OCI-LY3 (cell line): Measurements from ENCODE around the gene IRX4.

Experiments used
- EZH2phosphoT487 ChIP-seq: fragments of 200-600 bp; shearing (Covaris generic); IDR thresholded peaks from 2 replicates; pipeline ENCODE4 v1.6.1; 2018; ENCODE audit warnings: antibody characterized with exemption, mixed run types, low read depth
- TF ChIP-seq, protein P1 (sequence below): fragments of 200-600, 300-600 bp; sonication (generic); IDR thresholded peaks from 2 replicates; pipeline ENCODE4 v1.5.1; 2014; ENCODE audit warnings: antibody characterized with exemption, low read length, low read depth

- TF ChIP-seq, protein P1, sequence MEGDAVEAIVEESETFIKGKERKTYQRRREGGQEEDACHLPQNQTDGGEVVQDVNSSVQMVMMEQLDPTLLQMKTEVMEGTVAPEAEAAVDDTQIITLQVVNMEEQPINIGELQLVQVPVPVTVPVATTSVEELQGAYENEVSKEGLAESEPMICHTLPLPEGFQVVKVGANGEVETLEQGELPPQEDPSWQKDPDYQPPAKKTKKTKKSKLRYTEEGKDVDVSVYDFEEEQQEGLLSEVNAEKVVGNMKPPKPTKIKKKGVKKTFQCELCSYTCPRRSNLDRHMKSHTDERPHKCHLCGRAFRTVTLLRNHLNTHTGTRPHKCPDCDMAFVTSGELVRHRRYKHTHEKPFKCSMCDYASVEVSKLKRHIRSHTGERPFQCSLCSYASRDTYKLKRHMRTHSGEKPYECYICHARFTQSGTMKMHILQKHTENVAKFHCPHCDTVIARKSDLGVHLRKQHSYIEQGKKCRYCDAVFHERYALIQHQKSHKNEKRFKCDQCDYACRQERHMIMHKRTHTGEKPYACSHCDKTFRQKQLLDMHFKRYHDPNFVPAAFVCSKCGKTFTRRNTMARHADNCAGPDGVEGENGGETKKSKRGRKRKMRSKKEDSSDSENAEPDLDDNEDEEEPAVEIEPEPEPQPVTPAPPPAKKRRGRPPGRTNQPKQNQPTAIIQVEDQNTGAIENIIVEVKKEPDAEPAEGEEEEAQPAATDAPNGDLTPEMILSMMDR, result no peak
- no peak for TF ChIP-seq EZH2phosphoT487
Measured at GRCh38 chr5:1867114-1867814, 15.5 kb downstream of the IRX4 start.
